Caki2 (cell line): ENCODE results near the gene SALL3. TPM values are rescaled to one million over a fixed set of nuclear protein-coding genes. Genes with fewer than 3 reads are reported as not detected.

Source experiments
- DNase-seq: peaks from one replicate; pipeline ENCODE4 v3.0.0-alpha.2; 2015; ENCODE audit warnings: low read depth
- in situ Hi-C: cut with HindIII; loops from 2 replicates; pipeline ENCODE4 v1.10.0; 2016; ENCODE audit warnings: low sequenced_read_pairs, low pct_unique_long_range_greater_than_20kb, mixed read lengths
- total RNA-seq: library from RNA; depleted of rRNA; stranded (reverse); fragments of >200 nt; shearing (Covaris generic); gene quantifications from 2 replicates; pipeline ENCODE4 v1.2.3, GENCODE V29; 2014; ENCODE audit warnings: low replicate concordance; rRNA removed

SALL3 gene
- total RNA-seq, 1 experiment from 2014 or later, result not detected

DNA sequence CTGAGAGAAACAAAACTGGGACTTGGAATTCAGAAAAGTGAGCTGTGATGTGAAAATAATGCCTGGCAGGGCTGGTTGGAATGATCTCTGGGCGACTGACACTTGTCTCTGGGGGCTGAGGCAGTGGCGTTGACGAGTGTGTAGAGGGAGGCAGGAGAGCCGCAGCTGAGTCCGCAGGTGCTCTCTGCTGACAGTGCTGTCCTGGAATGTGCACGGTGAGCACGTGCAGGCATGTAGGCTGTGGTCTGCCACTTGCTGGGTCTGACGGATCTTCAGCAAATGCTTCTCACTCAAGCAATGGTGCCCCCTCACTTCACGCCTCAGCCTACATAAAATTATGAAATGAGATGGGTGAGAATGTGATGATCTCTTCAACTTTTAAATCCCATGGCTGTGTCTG is 51.1 kb downstream of the SALL3 start:
- no peak for DNase-seq
- in situ Hi-C loops, result no loop called here

DNA sequence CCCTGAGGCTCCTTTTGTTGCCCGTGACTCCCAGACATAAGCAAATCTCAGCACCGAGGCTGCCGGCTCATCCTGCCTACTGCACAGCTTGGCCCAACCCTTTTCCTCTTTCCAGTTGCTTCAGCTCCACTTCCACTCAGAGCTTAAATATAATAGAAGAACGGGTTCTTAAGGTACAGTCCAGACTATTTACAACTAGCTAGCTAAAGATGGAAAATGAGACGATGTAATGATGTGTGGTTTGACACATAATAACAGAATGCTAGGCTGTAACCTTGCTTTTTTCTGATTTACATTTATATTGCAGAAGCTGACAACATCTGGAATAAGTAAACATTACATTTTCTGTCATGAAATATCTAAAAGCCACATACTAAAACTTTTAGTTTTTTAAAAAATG is 62.7 kb downstream of the SALL3 start:
- in situ Hi-C loops, result no loop called here
- no peak for DNase-seq

DNA sequence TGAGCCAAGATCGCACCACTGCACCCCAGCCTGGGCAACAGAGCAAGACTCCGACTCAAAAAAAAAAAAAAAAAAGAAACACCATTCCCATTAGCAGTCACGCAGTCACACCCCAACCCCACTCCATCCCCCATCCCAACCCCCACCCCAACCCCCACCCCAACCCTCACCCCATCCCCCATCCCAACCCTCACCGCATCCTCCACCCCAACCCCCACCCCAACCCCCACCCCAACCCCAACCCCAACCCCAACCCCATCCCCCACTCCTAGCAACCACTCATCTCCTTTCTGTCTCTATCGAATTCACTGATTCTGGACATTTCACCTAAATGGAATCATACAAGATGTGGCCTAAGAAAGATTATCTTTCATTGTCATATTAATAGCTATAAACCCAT is 63.7 kb downstream of the SALL3 start:
- DNase-seq, result no peak
- in situ Hi-C loops, result no loop called here

DNA sequence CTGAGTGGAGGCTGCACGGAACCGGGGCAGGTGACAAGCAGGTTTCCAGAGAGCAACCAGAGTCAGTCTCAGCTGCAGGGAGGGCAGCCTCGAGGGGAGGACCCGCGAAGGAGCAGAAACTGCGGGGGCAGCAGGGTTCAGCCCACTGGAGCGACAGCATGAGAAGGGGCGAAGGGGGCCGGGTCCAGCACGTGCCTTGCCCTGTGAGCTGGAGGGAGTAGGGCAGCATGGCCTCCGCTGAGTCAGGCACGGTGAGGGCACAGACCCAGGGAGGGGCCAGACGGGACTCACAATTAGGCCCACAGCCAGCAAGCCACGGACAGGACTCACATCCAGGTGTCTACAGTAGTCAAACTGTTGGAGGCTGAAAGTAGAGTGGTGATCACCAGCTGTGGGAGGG is 66.9 kb downstream of the SALL3 start:
- no peak for DNase-seq
- in situ Hi-C loops, result no loop called here

DNA sequence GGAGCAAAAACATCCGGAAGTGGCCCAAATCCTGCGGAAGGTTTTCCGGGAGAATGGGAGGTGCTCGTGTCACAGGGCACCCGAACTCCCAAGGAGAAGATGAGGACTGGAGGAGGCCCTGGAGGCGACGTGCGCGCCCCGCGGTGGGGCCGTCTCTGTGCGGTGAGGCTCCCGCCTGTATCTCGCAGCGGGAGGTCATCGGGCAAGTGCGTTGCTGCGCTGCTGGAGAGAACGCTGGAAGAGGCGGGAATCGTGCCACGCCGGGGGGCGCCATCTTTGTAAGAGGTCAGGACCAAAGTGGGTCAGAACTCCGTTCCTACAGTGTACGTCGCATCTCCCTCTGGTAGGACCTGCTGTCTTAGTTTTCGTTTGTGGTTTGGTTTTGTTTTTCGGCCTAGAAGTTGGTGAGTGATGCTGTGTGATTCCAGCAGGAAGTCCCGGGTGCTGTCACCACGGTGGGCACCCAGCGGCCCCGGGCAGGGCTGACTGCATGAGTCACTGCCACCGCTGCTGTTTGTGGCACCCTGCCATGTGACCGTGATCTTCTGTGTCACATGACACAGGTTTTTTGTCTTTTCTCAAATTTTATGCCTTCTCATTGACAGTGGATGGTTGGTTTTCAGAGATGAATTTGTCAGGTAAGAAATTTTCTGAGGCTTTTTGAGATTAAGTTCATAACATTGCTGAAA is 68.1 kb downstream of the SALL3 start:
- in situ Hi-C loops, result no loop called here
- DNase-seq, result no peak

DNA sequence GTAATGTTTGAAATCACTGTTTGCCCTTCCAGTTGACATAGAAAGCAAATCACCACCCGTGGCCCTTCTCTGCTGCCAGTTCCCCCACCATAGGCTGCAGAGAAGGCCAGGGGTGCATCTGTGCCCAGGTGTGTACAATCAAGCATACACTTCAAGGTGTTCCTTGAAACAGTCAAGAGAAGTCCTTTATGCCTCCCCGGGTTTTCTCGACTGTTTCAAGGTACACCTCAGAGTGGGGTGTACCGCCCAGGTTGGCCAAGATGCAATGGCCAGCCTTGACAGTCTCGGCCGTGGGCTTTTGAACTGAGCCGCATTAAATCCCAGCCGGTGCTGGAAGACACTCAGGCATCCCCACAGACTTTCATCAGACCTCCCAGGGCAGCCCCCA is 68.6 kb downstream of the SALL3 start:
- no peak for DNase-seq
- in situ Hi-C loops, result no loop called here

DNA sequence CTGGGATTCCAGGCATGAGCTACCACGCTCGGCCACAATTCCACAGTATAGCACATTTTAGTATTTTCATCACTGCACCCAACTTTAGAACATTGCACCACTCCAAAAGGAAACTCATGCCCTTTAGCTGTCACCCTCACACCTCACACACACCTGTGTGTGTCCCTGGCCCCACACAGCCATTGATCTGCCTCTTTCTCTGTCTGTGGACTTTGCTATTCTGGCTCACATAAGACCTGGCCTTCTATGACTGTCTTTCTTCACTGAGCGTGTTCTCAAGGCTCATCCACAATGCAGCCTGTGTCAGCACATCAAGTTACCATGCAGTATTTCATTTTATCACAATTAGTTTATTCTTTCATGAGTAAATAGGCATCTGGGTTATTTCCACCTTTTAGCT is 69.9 kb downstream of the SALL3 start:
- no peak for DNase-seq
- in situ Hi-C loops, result no loop called here

Other genes starting within 250 kb of the SALL3 start
- gene ATP9B, start 89.6 kb downstream of the SALL3 start, total RNA-seq, result 60.4 and 64.0 TPM in 2 replicates